ENCODE measurements around the gene ASAP3. TPM values are rescaled to one million over a fixed set of nuclear protein-coding genes. Genes with fewer than 3 reads are reported as not detected.

ASAP3 gene
- total and polyA plus RNA-seq, 2 of the 13 experiments (the other 11 are each of a cell fraction or from before 2014, with no cell fraction given), result 32.6 to 37.0 TPM

DNA sequence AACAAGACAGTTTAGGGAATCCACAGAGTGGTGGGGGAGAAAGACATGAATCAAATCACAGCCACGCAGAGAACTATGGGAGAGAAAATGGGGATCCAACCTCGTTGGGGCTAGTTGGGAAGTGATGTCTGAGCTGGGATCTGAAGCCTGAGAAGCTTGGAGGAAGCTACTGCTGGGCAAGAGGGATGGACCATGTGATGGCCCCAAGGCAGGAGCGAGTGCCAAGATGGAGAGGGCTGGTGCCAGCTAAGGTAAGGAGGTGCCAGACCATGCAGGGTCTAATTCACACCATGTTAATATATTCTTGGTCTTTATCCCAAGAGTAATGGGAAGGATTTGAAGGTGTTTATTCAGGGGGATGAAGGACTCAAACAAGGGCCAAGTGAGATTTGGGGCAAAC lies 41.2 kb downstream of the ASAP3 start:
- Histone ChIP-seq H3K9me3 (ENCODE audit: low read length) (no peaks in the 10 kb centered on the region), H2AFZ (ENCODE audit: low read length) (no peak overlapping the region), H3K4me3 (replicated peaks in 1 of 3; ENCODE audit: insufficient read depth in 1 of 3, low read depth in 2 of 3, low read length in 3 of 3) (no peak overlapping the region), H3K9ac (ENCODE audit: insufficient read depth, low read depth, low read length) (no peak overlapping the region), H3K79me2 (ENCODE audit: insufficient read depth, low read length) (no peaks in the 10 kb centered on the region), H3K4me1 (ENCODE audit: insufficient read depth, low read length) (peaks cover 11% of the 10 kb centered on the region), H3K27ac (ENCODE audit: extremely low read length, insufficient read depth, low read length) (no peak overlapping the region), H4K20me1 (ENCODE audit: insufficient read depth, low read length) (no peaks in the 10 kb centered on the region), H3K36me3 (replicated peaks in 1 of 2; ENCODE audit: control insufficient read depth in 1 of 2, insufficient read depth in 2 of 2, low read length in 2 of 2) (peaks cover 11 to 35% of the 10 kb centered on the region in 2 experiments; a peak in 4 of 5 replicates), H3K27me3 (ENCODE audit: control insufficient read depth in 1 of 2, insufficient read depth in 2 of 2, low read length in 2 of 2) (no peaks in the 10 kb centered on the region), H3K4me2 (ENCODE audit: low read depth, low read length) (no peak overlapping the region)
- FAIRE-seq (no peak), DNase-seq (ENCODE audit: low spot score) (no peak), ATAC-seq (no peak)
- 90% methylated on average over 3 of the region's 3 CpGs for WGBS (ENCODE audit: low lambda C conversion rate)
- intact Hi-C loops (cut with micrococcal nuclease; ENCODE audit: unreplicated experiment), result no loop called here
- no TSS peak for BruUV-seq (replicated peaks)
- in situ Hi-C loops (cut with HindIII; ENCODE audit: extremely low pct_ligation_motif_present, low pct_unique_long_range_greater_than_20kb), result no loop called here
- ChIA-PET POLR2A (no interaction called here), CTCF (ENCODE audit: low intra/inter-chr PET ratio, low total read pairs) (no interaction called here)
- TF ChIP-seq HNRNPUL1 (IDR thresholded peaks at IDR 0.05; ENCODE audit: low read depth, low read length) (no peak), ZMYM3 (CRISPR knock-in tag; IDR thresholded peaks at IDR 0.05) (no peak), ZNF850 (CRISPR knock-in tag; conservative IDR thresholded peaks at IDR 0.05) (no peak), ZNF282 (IDR thresholded peaks at IDR 0.05; ENCODE audit: partially characterized antibody) (no peak), KDM5A (IDR thresholded peaks at IDR 0.05; ENCODE audit: borderline replicate concordance, low read length) (no peak), ZNF841 (CRISPR knock-in tag; IDR thresholded peaks at IDR 0.05; ENCODE audit: borderline replicate concordance) (no peak), ELF1 (CRISPR knock-in tag; IDR thresholded peaks at IDR 0.05) (no peak), POLR2G (IDR thresholded peaks at IDR 0.05; ENCODE audit: low read depth, low read length) (no peak), MEIS2 (CRISPR knock-in tag; IDR thresholded peaks at IDR 0.05) (no peak), BRD4 (CRISPR knock-in tag; IDR thresholded peaks at IDR 0.05) (no peak), ZNF674 (CRISPR knock-in tag; IDR thresholded peaks at IDR 0.05; ENCODE audit: low read depth) (no peak), PAWR (CRISPR knock-in tag; IDR thresholded peaks at IDR 0.05; ENCODE audit: borderline replicate concordance) (no peak)
- TF ChIP-seq, protein P1, sequence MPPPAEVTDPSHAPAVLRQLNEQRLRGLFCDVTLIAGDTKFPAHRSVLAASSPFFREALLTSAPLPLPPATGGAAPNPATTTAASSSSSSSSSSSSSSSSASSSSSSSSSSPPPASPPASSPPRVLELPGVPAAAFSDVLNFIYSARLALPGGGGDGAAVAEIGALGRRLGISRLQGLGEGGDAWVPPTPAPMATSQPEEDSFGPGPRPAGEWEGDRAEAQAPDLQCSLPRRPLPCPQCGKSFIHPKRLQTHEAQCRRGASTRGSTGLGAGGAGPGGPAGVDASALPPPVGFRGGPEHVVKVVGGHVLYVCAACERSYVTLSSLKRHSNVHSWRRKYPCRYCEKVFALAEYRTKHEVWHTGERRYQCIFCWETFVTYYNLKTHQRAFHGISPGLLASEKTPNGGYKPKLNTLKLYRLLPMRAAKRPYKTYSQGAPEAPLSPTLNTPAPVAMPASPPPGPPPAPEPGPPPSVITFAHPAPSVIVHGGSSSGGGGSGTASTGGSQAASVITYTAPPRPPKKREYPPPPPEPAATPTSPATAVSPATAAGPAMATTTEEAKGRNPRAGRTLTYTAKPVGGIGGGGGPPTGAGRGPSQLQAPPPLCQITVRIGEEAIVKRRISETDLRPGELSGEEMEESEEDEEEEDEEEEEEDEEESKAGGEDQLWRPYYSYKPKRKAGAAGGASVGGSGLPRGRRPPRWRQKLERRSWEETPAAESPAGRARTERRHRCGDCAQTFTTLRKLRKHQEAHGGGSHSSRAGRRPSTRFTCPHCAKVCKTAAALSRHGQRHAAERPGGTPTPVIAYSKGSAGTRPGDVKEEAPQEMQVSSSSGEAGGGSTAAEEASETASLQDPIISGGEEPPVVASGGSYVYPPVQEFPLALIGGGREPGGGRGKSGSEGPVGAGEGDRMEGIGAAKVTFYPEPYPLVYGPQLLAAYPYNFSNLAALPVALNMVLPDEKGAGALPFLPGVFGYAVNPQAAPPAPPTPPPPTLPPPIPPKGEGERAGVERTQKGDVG (CRISPR knock-in tag; IDR thresholded peaks at IDR 0.05; ENCODE audit: borderline replicate concordance), result no peak
- TF ChIP-seq, protein P2, sequence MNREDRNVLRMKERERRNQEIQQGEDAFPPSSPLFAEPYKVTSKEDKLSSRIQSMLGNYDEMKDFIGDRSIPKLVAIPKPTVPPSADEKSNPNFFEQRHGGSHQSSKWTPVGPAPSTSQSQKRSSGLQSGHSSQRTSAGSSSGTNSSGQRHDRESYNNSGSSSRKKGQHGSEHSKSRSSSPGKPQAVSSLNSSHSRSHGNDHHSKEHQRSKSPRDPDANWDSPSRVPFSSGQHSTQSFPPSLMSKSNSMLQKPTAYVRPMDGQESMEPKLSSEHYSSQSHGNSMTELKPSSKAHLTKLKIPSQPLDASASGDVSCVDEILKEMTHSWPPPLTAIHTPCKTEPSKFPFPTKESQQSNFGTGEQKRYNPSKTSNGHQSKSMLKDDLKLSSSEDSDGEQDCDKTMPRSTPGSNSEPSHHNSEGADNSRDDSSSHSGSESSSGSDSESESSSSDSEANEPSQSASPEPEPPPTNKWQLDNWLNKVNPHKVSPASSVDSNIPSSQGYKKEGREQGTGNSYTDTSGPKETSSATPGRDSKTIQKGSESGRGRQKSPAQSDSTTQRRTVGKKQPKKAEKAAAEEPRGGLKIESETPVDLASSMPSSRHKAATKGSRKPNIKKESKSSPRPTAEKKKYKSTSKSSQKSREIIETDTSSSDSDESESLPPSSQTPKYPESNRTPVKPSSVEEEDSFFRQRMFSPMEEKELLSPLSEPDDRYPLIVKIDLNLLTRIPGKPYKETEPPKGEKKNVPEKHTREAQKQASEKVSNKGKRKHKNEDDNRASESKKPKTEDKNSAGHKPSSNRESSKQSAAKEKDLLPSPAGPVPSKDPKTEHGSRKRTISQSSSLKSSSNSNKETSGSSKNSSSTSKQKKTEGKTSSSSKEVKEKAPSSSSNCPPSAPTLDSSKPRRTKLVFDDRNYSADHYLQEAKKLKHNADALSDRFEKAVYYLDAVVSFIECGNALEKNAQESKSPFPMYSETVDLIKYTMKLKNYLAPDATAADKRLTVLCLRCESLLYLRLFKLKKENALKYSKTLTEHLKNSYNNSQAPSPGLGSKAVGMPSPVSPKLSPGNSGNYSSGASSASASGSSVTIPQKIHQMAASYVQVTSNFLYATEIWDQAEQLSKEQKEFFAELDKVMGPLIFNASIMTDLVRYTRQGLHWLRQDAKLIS (CRISPR knock-in tag; IDR thresholded peaks at IDR 0.05), result no peak
- TF ChIP-seq, protein P3, sequence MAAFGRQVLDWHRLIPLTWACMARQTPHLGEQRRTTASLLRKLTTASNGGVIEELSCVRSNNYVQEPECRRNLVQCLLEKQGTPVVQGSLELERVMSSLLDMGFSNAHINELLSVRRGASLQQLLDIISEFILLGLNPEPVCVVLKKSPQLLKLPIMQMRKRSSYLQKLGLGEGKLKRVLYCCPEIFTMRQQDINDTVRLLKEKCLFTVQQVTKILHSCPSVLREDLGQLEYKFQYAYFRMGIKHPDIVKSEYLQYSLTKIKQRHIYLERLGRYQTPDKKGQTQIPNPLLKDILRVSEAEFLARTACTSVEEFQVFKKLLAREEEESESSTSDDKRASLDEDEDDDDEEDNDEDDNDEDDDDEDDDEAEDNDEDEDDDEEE (CRISPR knock-in tag; IDR thresholded peaks at IDR 0.05), result no peak

All from HepG2 (cell line).